Neuronal stem cell (in vitro differentiated cells): ENCODE data around the gene CD2AP. TPM values are rescaled to one million over a fixed set of nuclear protein-coding genes. Genes with fewer than 3 reads are reported as not detected.
A peak's percentile ranks its signal among the peaks of the same experiment; 100 is the strongest.

Experiments used
- DNase-seq: peaks from one replicate; pipeline ENCODE4 v3.0.0-alpha.2; 2013; ENCODE audit warnings: low spot score
- H2AFZ ChIP-seq: one replicate; pipeline ENCODE4 v1.6.1; 2013; ENCODE audit warnings: mild to moderate bottlenecking, low read length, inconsistent platforms
- H2AK5ac ChIP-seq: 2 replicates; pipeline ENCODE4 v1.6.1; 2013; ENCODE audit warnings: low read depth, mild to moderate bottlenecking, inconsistent platforms, low read length, moderate library complexity, mixed read lengths
- H2BK120ac ChIP-seq: 2 replicates; pipeline ENCODE4 v1.6.1; 2013; ENCODE audit warnings: low read depth, mild to moderate bottlenecking, inconsistent platforms, low read length, moderate library complexity, mixed read lengths
- H2BK12ac ChIP-seq: one replicate; pipeline ENCODE4 v1.6.1; 2013; ENCODE audit warnings: low read length, inconsistent platforms
- H2BK15ac ChIP-seq: 2 replicates; pipeline ENCODE4 v1.6.1; 2013; ENCODE audit warnings: mild to moderate bottlenecking, low read length, inconsistent platforms, mixed read lengths
- H2BK5ac ChIP-seq: one replicate; pipeline ENCODE4 v1.6.1; 2013; ENCODE audit warnings: inconsistent platforms, mild to moderate bottlenecking, low read length, moderate library complexity
- H3K14ac ChIP-seq: one replicate; pipeline ENCODE4 v1.6.1; 2013; ENCODE audit warnings: low read length, inconsistent platforms
- H3K18ac ChIP-seq: 2 replicates; pipeline ENCODE4 v1.6.1; 2013; ENCODE audit warnings: low read length, inconsistent platforms
- H3K23ac ChIP-seq: 2 replicates; pipeline ENCODE4 v1.6.1; 2013; ENCODE audit warnings: low read depth, mild to moderate bottlenecking, mixed read lengths, low read length, inconsistent platforms; ENCODE audit not compliant: poor library complexity
- H3K27ac ChIP-seq: replicated peaks from 3 replicates; pipeline ENCODE4 v1.5.1; 2013; ENCODE audit warnings: low read length, inconsistent platforms
- H3K27me3 ChIP-seq, 3 experiments: 2 replicates each; pipeline ENCODE4 v1.6.1; 2013; ENCODE audit warnings: low read length in 3 of 3, mild to moderate bottlenecking in 2 of 3, inconsistent platforms in 1 of 3, low read depth in 1 of 3, mixed read lengths in 1 of 3, moderate library complexity in 1 of 3; ENCODE audit not compliant: control insufficient read depth in 3 of 3, insufficient read depth in 3 of 3
- H3K36me3 ChIP-seq, 2 donors: replicated peaks in 1 of 2; 2 replicates each; pipeline ENCODE4 v1.6.1; 2013; ENCODE audit warnings: low read length in 2 of 2; ENCODE audit not compliant: control insufficient read depth in 2 of 2, insufficient read depth in 2 of 2
- H3K4ac ChIP-seq: 2 replicates; pipeline ENCODE4 v1.6.1; 2013; ENCODE audit warnings: inconsistent platforms, mild to moderate bottlenecking, low read length, moderate library complexity
- H3K4me1 ChIP-seq, 2 donors: 1 replicate in 1 of 2; 2 replicates in 1 of 2; pipeline ENCODE4 v1.6.1; 2013; ENCODE audit warnings: low read length in 2 of 2, low read depth in 1 of 2; ENCODE audit not compliant: control insufficient read depth in 2 of 2, insufficient read depth in 1 of 2
- H3K4me2 ChIP-seq: one replicate; pipeline ENCODE4 v1.6.1; 2013; ENCODE audit warnings: mild to moderate bottlenecking, low read length, inconsistent platforms; ENCODE audit not compliant: insufficient read depth, poor library complexity, severe bottlenecking
- H3K4me3 ChIP-seq, 2 donors: 2 replicates each; pipeline ENCODE4 v1.5.1; 2013; ENCODE audit warnings: low read length in 2 of 2, mild to moderate bottlenecking in 2 of 2, inconsistent platforms in 1 of 2, moderate library complexity in 1 of 2
- H3K79me1 ChIP-seq: one replicate; pipeline ENCODE4 v1.6.1; 2013; ENCODE audit warnings: low read depth, mild to moderate bottlenecking, inconsistent platforms, low read length, moderate library complexity
- H3K9ac ChIP-seq: one replicate; pipeline ENCODE4 v1.6.1; 2013; ENCODE audit warnings: mild to moderate bottlenecking, low read depth, low read length, inconsistent platforms; ENCODE audit not compliant: poor library complexity
- H3K9me3 ChIP-seq, 2 donors: replicated peaks in 1 of 2; 2 replicates each; pipeline versions ENCODE3 to v1.6.1; 2013; ENCODE audit warnings: low read length in 2 of 2, mild to moderate bottlenecking in 2 of 2, inconsistent platforms in 1 of 2, low read depth in 1 of 2, mixed read lengths in 1 of 2, moderate library complexity in 1 of 2; ENCODE audit not compliant: control insufficient read depth in 2 of 2, insufficient read depth in 1 of 2
- H4K8ac ChIP-seq: one replicate; pipeline ENCODE4 v1.6.1; 2013; ENCODE audit warnings: low read depth, mild to moderate bottlenecking, inconsistent platforms, low read length, moderate library complexity
- H4K91ac ChIP-seq: one replicate; pipeline ENCODE4 v1.6.1; 2013; ENCODE audit warnings: low read length, low read depth, mild to moderate bottlenecking, inconsistent platforms; ENCODE audit not compliant: poor library complexity
- WGBS, 2 donors: extraction: QIAGEN DNeasy Blood & Tissue Kit; methylation state at CpG; one replicate each; pipeline ENCODE4 v1.1.7; 2013; ENCODE audit warnings: missing lambda C conversion rate in 2 of 2, mixed read lengths in 1 of 2; ENCODE audit not compliant: insufficient read length in 2 of 2, insufficient replicate concordance in 1 of 2; ENCODE audit errors: extremely low coverage in 2 of 2; 5-methylcytosine and 5-hydroxymethylcytosine counted together
- polyA plus RNA-seq, 2 experiments: library from polyadenylated mRNA; stranded (reverse); fragments of 200-250 nt; gene quantifications; one replicate each; pipeline ENCODE4 v1.2.3, GENCODE V29; 2013

The CD2AP gene
- polyA plus RNA-seq (2013, experiment 1 of 2), result 17.0 TPM
- polyA plus RNA-seq (2013, experiment 2 of 2), result 17.3 TPM

DNA sequence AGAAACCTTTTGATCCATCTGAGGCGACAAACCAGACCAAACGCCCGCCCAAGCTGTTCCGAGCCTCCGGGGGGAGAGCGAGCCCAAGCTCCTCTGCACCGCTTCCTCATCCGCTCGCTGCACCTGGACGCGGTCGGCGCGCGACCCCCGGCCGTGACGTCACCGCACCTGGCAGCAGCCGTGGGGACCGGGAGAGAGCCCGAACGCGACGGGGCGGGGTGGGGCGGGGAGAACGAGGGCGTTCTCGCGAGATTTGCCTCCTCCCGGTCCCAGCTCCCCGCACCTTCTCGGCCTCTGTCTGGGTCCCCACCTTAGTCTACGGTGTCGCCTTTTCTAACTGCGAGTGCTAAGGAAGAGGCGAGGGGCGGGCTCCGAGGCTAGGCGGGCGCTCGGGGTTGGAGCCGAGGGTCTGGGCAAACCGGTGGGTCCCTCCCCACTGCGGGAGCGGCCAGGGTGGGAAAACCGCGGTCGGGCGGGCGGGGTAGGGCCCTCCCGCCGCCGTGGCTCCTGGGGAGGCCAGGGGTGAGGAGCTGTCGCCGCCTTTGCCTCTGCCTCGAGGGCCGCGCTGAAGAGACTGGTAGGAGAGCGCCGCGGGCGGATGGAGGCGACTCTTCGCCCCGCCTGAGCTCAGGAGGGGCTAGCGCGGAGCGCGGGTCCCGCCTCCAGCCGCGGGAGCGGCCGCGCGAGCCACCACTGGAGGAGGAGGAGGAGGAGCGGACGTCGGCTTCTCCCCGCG, at the start of gene CD2AP:
CD2AP (plus strand) TSS at position 293 of the 736 bp plus-strand sequence. CDS start 456 bp downstream, outside the sequence.
- H3K18ac ChIP-seq, result peak within 1 kb of the TSS; percentile 97
- peak within 1 kb of the TSS; percentile 99 for H2BK5ac ChIP-seq
- H3K4me3 ChIP-seq, result peak within 1 kb of the TSS; percentile 79 to 93
- H4K8ac ChIP-seq, result no peak within 1 kb of the TSS
- peak within 1 kb of the TSS; percentile 84 for H3K4ac ChIP-seq
- DNase-seq, result peak; percentile 88
- H3K27me3 ChIP-seq, result peaks cover 0 to 33% (median 0%) of the 10 kb centered on the region in 3 experiments
- WGBS, 2 donors, result no CpG with 5 or more reads among the region's 83 CpGs
- H2BK12ac ChIP-seq, result no peak within 1 kb of the TSS
- no peaks in the 10 kb centered on the region for H3K9me3 ChIP-seq
- peaks cover 0 to 12% of the 10 kb centered on the region in 2 donors for H3K4me1 ChIP-seq
- peak within 1 kb of the TSS; percentile 95 for H3K27ac ChIP-seq
- peak within 1 kb of the TSS; percentile 56 for H3K14ac ChIP-seq
- peak within 1 kb of the TSS; percentile 72 for H3K4me2 ChIP-seq
- peak within 1 kb of the TSS; percentile 96 for H2BK120ac ChIP-seq
- H4K91ac ChIP-seq, result peak within 1 kb of the TSS; percentile 30
- H3K36me3 ChIP-seq, result no peaks in the 10 kb centered on the region
- H3K23ac ChIP-seq, result peak within 1 kb of the TSS; percentile 99
- peak within 1 kb of the TSS; percentile 100 for H2AFZ ChIP-seq
- peak within 1 kb of the TSS; percentile 96 for H3K9ac ChIP-seq
- peak within 1 kb of the TSS; percentile 37 for H2AK5ac ChIP-seq
- peaks cover 5% of the 10 kb centered on the region for H3K79me1 ChIP-seq
- peak within 1 kb of the TSS; percentile 89 for H2BK15ac ChIP-seq

DNA sequence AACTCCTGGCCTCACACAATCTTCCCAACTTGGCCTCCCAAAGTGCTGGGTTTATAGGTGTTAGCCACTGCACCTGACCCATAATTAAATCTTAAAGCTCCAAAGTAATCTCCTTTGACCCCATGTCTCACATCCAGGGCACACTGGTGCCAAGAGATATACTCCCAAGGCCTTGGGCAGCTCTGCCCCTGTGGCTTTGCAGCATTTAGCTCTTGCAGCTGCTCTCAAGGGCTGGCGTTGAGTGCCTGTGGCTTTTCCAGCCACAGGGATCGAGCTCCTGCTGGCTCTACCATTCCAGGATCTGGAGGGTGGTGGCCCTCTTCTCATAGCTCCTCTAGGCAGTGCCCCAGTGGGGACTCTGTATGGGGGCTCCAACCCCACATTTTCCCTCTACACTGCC, 49.3 kb upstream of the CD2AP start:
- peaks cover 0 to 2% of the 10 kb centered on the region in 2 donors for H3K9me3 ChIP-seq
- no peak overlapping the region for H2BK120ac ChIP-seq
- no peak overlapping the region for H3K4me3 ChIP-seq
- H2AFZ ChIP-seq, result no peak overlapping the region
- H2BK15ac ChIP-seq, result no peak overlapping the region
- H3K27me3 ChIP-seq, result no peaks in the 10 kb centered on the region
- no peak overlapping the region for H3K18ac ChIP-seq
- H4K91ac ChIP-seq, result no peak overlapping the region
- WGBS, 2 donors, result no CpG with 5 or more reads among the region's 2 CpGs
- DNase-seq, result no peak
- no peaks in the 10 kb centered on the region for H3K79me1 ChIP-seq
- no peaks in the 10 kb centered on the region for H3K36me3 ChIP-seq
- H3K14ac ChIP-seq, result no peak overlapping the region
- H3K23ac ChIP-seq, result no peak overlapping the region
- H3K9ac ChIP-seq, result no peak overlapping the region
- H2BK12ac ChIP-seq, result no peak overlapping the region
- no peak overlapping the region for H3K27ac ChIP-seq
- H3K4me1 ChIP-seq, result no peaks in the 10 kb centered on the region
- H3K4ac ChIP-seq, result no peak overlapping the region
- H3K4me2 ChIP-seq, result no peak overlapping the region
- H2AK5ac ChIP-seq, result no peak overlapping the region
- H2BK5ac ChIP-seq, result no peak overlapping the region
- no peak overlapping the region for H4K8ac ChIP-seq

- H4K8ac ChIP-seq, result no peak overlapping the region
- no peak overlapping the region for H2AK5ac ChIP-seq
- no peak overlapping the region for H2BK5ac ChIP-seq
- H3K4me3 ChIP-seq, result no peak overlapping the region
- H2BK12ac ChIP-seq, result no peak overlapping the region
- H3K9ac ChIP-seq, result no peak overlapping the region
- no peak overlapping the region for H3K23ac ChIP-seq
- no peak overlapping the region for H3K4ac ChIP-seq
- no peak overlapping the region for H3K18ac ChIP-seq
- no peak overlapping the region for H2AFZ ChIP-seq
- no peak overlapping the region for H4K91ac ChIP-seq
- H3K36me3 ChIP-seq, result no peaks in the 10 kb centered on the region
- DNase-seq, result no peak
- no peak overlapping the region for H3K4me2 ChIP-seq
- H3K27ac ChIP-seq, result no peak overlapping the region
- no peak overlapping the region for H2BK120ac ChIP-seq
- H2BK15ac ChIP-seq, result no peak overlapping the region
- no peaks in the 10 kb centered on the region for H3K4me1 ChIP-seq
- H3K79me1 ChIP-seq, result no peaks in the 10 kb centered on the region
- H3K27me3 ChIP-seq, result no peaks in the 10 kb centered on the region
- peaks cover 0 to 2% of the 10 kb centered on the region in 2 donors for H3K9me3 ChIP-seq
- H3K14ac ChIP-seq, result no peak overlapping the region
- no CpG with 5 or more reads among the region's 2 CpGs for WGBS, 2 donors
These were observed 48.6 kb upstream of the CD2AP start for GRCh38 chr6:47428746-47429664.
